HFF-Myc (cell line): Measurements from ENCODE around the gene PTCH1.

ENCODE experiments used
- DNase-seq: peaks from one replicate; pipeline ENCODE4 v3.0.0-alpha.2; 2011; ENCODE audit warnings: low read depth; ENCODE audit errors: extremely low read depth
- H3K4me3 ChIP-seq: replicated peaks from 2 replicates; pipeline ENCODE4 v1.5.1; 2011; ENCODE audit warnings: low read depth, mild to moderate bottlenecking, control low read depth, low read length
- TF ChIP-seq, protein P1 (sequence below): IDR thresholded peaks from 2 replicates; pipeline ENCODE4 v1.5.1; 2012; ENCODE audit warnings: mild to moderate bottlenecking, low read depth, low read length, control low read depth; ENCODE audit errors: missing control alignments

PTCH1 gene

DNA sequence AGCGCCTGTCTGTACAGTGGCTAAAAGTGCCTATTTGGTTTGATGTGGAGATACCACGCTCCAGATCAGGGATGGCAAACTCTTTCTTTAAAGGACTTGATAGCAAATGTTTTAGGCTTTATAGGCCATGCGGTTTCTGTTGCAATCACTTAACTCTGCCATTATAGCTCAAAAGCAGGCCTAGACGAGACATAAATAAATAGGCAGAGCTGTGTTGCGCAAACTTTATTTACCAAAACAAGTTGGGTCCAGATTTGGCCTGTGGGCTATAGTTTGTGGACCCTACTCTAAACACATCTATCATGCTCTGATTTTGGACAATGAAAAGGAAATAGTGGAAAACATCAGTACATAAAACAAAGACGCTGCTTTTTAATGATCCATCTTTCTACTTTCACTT is 79.2 kb downstream of the PTCH1 start:
- no peak for DNase-seq
- no peak overlapping the region for H3K4me3 ChIP-seq
- TF ChIP-seq, protein P1, sequence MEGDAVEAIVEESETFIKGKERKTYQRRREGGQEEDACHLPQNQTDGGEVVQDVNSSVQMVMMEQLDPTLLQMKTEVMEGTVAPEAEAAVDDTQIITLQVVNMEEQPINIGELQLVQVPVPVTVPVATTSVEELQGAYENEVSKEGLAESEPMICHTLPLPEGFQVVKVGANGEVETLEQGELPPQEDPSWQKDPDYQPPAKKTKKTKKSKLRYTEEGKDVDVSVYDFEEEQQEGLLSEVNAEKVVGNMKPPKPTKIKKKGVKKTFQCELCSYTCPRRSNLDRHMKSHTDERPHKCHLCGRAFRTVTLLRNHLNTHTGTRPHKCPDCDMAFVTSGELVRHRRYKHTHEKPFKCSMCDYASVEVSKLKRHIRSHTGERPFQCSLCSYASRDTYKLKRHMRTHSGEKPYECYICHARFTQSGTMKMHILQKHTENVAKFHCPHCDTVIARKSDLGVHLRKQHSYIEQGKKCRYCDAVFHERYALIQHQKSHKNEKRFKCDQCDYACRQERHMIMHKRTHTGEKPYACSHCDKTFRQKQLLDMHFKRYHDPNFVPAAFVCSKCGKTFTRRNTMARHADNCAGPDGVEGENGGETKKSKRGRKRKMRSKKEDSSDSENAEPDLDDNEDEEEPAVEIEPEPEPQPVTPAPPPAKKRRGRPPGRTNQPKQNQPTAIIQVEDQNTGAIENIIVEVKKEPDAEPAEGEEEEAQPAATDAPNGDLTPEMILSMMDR: no peak

DNA sequence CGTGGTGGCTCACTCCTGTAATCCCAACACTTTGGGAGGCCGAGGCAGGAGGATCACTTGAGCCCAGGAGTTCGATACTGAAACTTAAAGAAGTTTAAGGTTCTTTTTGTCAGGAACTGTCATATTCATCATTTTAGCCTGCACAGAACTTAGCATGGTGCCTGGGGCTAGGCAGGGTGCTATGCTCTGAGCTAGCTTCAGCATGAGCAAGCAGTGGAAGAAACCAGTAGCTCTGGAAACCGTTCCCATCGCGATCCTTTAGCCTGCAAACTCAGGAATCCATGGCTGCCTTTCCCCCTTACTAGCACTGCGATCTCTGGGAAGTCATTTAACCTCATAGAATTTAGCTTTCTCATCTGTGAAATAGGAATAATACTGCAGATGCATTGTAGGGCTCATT is 80.4 kb downstream of the PTCH1 start:
- TF ChIP-seq, protein P1: no peak

DNA sequence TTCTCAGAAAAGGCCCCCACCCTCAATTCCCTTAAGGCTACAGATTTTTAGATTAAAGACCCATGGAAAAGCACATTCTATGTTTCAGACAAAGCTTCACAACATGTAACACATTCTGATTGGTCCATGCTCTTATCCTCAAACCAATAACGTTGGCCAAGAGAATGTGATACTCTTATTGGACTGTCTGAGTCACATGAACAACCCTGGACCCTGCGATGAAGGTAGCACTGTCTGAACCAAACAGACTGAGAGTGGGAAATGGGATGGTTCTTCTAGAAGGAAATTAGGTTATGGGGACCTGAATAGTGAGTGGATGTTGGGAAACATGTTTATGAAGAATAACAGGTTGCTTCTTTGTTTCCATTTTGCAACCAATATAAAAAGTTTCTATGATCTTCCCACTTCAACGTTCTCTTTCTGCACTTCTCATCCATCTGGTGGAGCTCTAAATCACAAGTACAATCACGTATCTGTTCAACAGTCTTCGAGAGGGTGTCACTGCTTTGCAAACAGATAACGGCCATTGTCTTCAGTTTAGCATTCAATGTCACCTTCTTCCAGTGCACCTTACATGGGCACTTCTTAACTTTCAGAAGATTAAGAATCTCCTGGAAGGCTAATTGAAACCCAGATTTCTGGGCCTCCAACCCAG is 81.6 kb downstream of the PTCH1 start:
- no peak overlapping the region for H3K4me3 ChIP-seq
- no peak for DNase-seq
- TF ChIP-seq, protein P1: no peak

More for the DNA sequence above, 80.4 kb downstream of the PTCH1 start:
- no peak for DNase-seq
- H3K4me3 ChIP-seq: no peak overlapping the region

DNA sequence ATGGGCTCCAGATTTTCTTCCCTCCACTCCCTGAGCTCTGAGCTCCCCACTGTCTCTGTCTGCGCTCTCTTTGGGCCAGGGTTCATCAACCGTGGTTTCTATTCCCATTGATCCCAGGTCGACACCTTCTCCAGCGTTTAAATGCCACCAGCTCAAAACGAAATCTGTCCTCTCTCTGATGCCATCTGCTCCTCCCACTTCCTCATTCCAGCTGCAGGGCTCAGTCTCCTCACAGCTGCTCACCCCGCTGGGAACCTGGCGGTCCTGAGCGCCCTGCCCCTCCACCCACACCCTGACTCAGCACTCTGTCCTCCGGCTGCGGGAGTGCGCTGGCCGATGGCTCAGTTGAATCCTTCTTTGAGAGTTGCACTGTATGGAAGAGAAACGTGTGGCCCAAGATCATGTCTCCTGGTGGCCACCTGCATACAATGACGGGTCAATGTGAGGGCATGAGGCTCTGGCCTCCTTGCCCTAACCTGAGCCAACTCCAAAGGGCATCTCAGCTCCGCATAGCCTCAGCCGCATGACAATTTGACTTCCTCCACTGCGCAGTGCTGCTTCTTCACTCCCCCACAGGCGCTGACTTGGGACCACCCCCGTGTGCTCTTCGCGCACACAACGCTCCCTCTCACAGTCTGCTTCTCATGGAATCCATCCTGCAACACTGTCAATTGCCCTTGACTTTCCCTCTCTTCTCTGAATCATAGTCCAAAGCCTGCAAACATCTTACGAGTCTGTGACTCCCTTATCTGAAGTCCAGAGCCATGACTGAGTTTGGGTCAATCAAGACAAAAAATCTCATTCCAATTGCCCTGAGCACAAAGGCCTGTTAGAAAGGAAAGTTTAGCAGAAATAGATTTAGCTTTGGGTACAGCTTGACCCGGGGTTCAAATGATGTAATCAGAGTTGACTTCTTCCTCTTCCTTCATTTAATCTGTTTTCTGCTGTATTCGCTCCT is 82.4 kb downstream of the PTCH1 start:
- no peak overlapping the region for H3K4me3 ChIP-seq
- TF ChIP-seq, protein P1: no peak
- no peak for DNase-seq

DNA sequence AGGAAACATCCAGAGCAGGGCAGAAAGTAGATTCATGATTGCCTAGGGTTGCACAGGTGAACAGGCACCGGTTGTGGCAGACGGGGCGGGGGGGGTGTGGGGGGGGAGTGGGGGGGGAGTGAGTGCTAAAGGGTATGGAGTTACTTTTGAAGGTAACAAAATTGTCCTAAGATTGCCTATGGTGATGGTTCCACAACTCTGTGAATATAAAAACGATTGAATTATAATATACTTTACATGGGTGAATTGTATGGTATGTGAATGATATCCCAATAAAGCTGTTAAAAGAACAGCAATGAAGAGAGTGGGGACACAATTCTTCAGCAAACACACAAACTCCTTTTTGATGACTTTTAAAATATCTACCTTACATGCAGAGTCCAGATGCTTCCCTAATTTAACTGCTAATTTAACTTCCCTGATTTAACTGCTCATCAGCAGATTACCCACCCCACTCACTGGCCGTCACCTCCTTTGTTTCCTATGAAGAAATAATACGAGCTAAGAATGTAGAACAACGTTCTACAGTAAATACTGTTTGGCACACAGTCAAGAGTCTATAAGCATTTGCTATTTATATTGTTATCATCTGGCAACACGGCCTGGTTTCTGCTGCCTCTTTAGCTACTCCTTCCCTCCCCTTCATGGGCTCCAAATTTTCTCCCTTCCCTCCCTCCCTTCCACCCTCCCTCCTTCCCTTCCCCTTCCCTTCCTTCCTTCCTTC is 83.5 kb downstream of the PTCH1 start:
- TF ChIP-seq, protein P1: no peak
- no peak overlapping the region for H3K4me3 ChIP-seq
- no peak for DNase-seq

DNA sequence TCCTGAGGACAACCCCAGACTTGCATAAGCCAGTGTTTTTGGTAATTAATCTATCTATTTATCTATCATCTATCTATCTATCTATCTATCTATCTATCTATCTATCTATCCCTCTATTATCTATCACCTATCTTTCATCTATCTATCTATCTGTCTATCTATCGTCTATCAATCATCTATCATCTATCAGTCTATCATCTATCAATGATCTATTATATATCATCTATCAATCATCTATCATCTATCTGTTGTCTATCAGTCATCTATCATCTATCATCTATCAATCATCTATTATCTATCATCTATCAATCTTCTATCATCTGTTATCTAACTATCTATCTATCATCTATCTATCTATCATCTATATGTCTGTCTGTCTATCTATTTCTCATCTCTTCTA is 85.5 kb downstream of the PTCH1 start:
- DNase-seq: no peak
- TF ChIP-seq, protein P1: no peak
- H3K4me3 ChIP-seq: no peak overlapping the region
